Measurements from ENCODE around the gene KIF22. TPM values are rescaled to one million over a fixed set of nuclear protein-coding genes. Genes with fewer than 3 reads are reported as not detected.

KIF22 gene
- total RNA-seq, 1 donor from 2014 or later: 14.3 TPM

DNA sequence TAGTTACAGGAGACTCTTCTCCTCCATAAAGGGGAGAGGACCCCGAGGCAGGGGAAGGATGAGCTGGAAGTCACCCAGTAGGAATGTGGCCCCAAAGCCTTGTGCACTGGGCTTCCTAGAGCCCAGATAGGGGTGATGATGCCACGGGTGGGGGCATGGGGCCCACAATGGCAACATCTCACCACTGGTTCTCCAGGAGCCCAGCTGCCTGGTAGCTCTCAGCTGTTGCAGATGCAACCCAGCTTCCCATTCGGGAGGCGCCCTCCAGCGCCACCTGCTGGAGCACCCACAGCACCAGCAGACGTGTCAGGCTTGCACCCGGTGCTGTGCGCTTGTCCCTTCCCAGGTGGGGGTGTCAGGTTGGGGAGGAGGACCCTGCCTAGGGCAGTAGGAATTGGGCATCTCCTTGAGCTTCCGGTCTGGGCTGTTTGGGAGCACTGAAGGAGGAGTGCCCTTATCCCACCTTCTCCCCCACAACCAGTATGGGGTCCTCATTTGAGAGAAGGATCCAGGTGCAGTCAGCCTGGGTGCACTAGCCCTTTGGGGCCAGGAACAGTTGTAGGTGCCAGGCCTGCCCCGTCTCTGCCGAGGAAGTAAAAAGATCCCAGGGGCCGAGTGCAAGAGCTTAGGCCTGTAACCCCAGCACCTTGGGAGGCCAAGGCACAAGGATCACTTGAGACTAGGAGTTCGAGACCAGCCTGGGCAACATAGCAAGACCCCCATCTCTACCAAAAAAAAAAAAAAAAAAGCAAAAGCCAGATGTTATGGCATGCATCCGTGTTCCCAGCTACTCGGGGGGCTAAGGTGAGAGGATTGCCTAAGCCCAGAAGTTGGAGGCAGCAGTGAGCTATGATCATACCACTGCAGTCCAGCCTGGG, 58.1 kb downstream of the KIF22 start:
- DNase-seq (ENCODE audit: low read depth): no peak
- Histone ChIP-seq H3K27me3 (ENCODE audit: insufficient read depth, low read length) (no peaks in the 10 kb centered on the region), H3K27ac (ENCODE audit: low read depth, low read length) (no peak overlapping the region), H2AFZ (ENCODE audit: low read depth, low read length) (no peak overlapping the region), H3K36me3 (ENCODE audit: insufficient read depth, low read length) (peaks cover 20% of the 10 kb centered on the region), H3K4me1 (ENCODE audit: insufficient read depth, low read length) (no peaks in the 10 kb centered on the region), H4K20me1 (ENCODE audit: insufficient read depth, low read length) (peaks cover 10% of the 10 kb centered on the region), H3K9ac (ENCODE audit: low read length) (no peak overlapping the region), H3K79me2 (ENCODE audit: insufficient read depth, low read length) (no peaks in the 10 kb centered on the region), H3K4me2 (ENCODE audit: low read length) (no peak overlapping the region), H3K4me3 (ENCODE audit: insufficient read depth, low read depth, low read length) (no peak overlapping the region), H3K9me3 (ENCODE audit: insufficient read depth, low read depth, low read length) (no peaks in the 10 kb centered on the region)
- H3K27ac Mint-ChIP-seq (ENCODE audit: unreplicated experiment): peak overlapping the region; percentile 41
- peaks cover 12% of the 10 kb centered on the region for H3K36me3 Mint-ChIP-seq (ENCODE audit: low read depth, unreplicated experiment)
- peaks cover 5% of the 10 kb centered on the region for H3K27me3 Mint-ChIP-seq (ENCODE audit: low read depth, unreplicated experiment)
- H3K4me3 Mint-ChIP-seq (ENCODE audit: unreplicated experiment): no peak overlapping the region
- H3K9me3 Mint-ChIP-seq (ENCODE audit: unreplicated experiment): no peaks in the 10 kb centered on the region
- TF ChIP-seq, protein P1, sequence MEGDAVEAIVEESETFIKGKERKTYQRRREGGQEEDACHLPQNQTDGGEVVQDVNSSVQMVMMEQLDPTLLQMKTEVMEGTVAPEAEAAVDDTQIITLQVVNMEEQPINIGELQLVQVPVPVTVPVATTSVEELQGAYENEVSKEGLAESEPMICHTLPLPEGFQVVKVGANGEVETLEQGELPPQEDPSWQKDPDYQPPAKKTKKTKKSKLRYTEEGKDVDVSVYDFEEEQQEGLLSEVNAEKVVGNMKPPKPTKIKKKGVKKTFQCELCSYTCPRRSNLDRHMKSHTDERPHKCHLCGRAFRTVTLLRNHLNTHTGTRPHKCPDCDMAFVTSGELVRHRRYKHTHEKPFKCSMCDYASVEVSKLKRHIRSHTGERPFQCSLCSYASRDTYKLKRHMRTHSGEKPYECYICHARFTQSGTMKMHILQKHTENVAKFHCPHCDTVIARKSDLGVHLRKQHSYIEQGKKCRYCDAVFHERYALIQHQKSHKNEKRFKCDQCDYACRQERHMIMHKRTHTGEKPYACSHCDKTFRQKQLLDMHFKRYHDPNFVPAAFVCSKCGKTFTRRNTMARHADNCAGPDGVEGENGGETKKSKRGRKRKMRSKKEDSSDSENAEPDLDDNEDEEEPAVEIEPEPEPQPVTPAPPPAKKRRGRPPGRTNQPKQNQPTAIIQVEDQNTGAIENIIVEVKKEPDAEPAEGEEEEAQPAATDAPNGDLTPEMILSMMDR (IDR thresholded peaks at IDR 0.05; ENCODE audit: insufficient read depth, low read depth, low read length): peak; percentile 58
- no peak for TF ChIP-seq EZH2 (IDR thresholded peaks at IDR 0.05; ENCODE audit: insufficient read depth, low read length)
- H3K4me1 Mint-ChIP-seq (ENCODE audit: low read depth, unreplicated experiment): peaks cover 5% of the 10 kb centered on the region
- FAIRE-seq: no peak

DNA sequence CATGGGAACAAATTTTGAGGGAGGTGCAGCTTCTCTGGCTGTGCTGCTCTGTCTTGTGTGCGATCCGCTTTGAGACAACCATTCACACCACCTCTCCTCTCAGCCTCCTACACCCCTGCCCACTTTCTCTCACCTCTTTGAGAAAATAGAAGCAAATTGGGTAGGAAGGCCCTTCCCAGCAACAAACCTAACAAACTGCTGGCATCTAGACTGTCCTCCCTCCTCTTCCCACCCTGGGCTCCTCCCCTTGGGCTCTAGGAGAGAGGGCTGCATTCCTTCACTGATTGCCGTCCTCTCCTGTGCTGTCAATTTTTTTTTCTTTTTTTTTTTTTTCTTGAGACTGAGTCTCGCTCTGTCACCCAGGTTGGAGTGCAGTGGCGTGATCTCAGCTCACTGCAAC, 59.0 kb downstream of the KIF22 start:
- peaks cover 20% of the 10 kb centered on the region for H3K36me3 ChIP-seq (ENCODE audit: insufficient read depth, low read length)
- DNase-seq (ENCODE audit: low read depth): no peak
- no peak overlapping the region for H3K4me2 ChIP-seq (ENCODE audit: low read length)
- H4K20me1 ChIP-seq (ENCODE audit: insufficient read depth, low read length): peaks cover 10% of the 10 kb centered on the region
- no peaks in the 10 kb centered on the region for H3K27me3 ChIP-seq (ENCODE audit: insufficient read depth, low read length)
- H2AFZ ChIP-seq (ENCODE audit: low read depth, low read length): no peak overlapping the region
- H3K4me1 ChIP-seq (ENCODE audit: insufficient read depth, low read length): no peaks in the 10 kb centered on the region
- Mint-ChIP-seq H3K4me1 (ENCODE audit: low read depth, unreplicated experiment) (peaks cover 5% of the 10 kb centered on the region), H3K27ac (ENCODE audit: unreplicated experiment) (no peak overlapping the region), H3K9me3 (ENCODE audit: unreplicated experiment) (no peaks in the 10 kb centered on the region), H3K4me3 (ENCODE audit: unreplicated experiment) (no peak overlapping the region), H3K36me3 (ENCODE audit: low read depth, unreplicated experiment) (peaks cover 9% of the 10 kb centered on the region), H3K27me3 (ENCODE audit: low read depth, unreplicated experiment) (peaks cover 5% of the 10 kb centered on the region)
- no peak overlapping the region for H3K27ac ChIP-seq (ENCODE audit: low read depth, low read length)
- H3K79me2 ChIP-seq (ENCODE audit: insufficient read depth, low read length): no peaks in the 10 kb centered on the region
- FAIRE-seq: no peak
- no peak for TF ChIP-seq EZH2 (IDR thresholded peaks at IDR 0.05; ENCODE audit: insufficient read depth, low read length)
- TF ChIP-seq, protein P1 (IDR thresholded peaks at IDR 0.05; ENCODE audit: insufficient read depth, low read depth, low read length): no peak
- no peak overlapping the region for H3K4me3 ChIP-seq (ENCODE audit: insufficient read depth, low read depth, low read length)
- no peak overlapping the region for H3K9ac ChIP-seq (ENCODE audit: low read length)
- H3K9me3 ChIP-seq (ENCODE audit: insufficient read depth, low read depth, low read length): no peaks in the 10 kb centered on the region

DNA sequence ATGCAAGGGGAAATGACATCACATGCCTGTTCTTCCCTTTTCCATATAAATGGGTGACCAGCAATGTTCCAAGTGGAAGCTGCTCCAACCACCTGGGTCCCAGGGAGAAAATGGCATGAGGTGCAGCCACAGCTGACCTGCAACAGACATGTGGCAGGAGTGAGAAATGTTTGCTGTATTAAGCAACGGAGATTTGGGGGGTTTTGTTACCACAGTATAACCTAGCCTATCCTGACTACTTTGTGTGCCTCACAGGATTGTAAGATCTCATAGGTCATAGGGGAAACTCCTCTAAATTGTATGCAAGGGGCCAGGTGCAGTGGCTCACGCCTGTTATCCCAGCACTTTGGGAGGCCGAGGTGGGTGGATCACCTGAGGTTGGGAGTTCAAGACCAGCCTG, 60.4 kb downstream of the KIF22 start:
- Histone ChIP-seq H3K27me3 (ENCODE audit: insufficient read depth, low read length) (no peaks in the 10 kb centered on the region), H2AFZ (ENCODE audit: low read depth, low read length) (no peak overlapping the region), H3K4me3 (ENCODE audit: insufficient read depth, low read depth, low read length) (no peak overlapping the region), H3K79me2 (ENCODE audit: insufficient read depth, low read length) (no peaks in the 10 kb centered on the region), H3K9me3 (ENCODE audit: insufficient read depth, low read depth, low read length) (no peaks in the 10 kb centered on the region), H3K9ac (ENCODE audit: low read length) (no peak overlapping the region), H4K20me1 (ENCODE audit: insufficient read depth, low read length) (peaks cover 10% of the 10 kb centered on the region), H3K4me2 (ENCODE audit: low read length) (no peak overlapping the region), H3K27ac (ENCODE audit: low read depth, low read length) (no peak overlapping the region), H3K4me1 (ENCODE audit: insufficient read depth, low read length) (no peaks in the 10 kb centered on the region), H3K36me3 (ENCODE audit: insufficient read depth, low read length) (peaks cover 19% of the 10 kb centered on the region)
- Mint-ChIP-seq H3K36me3 (ENCODE audit: low read depth, unreplicated experiment) (peaks cover 7% of the 10 kb centered on the region), H3K9me3 (ENCODE audit: unreplicated experiment) (no peaks in the 10 kb centered on the region), H3K27ac (ENCODE audit: unreplicated experiment) (no peak overlapping the region), H3K27me3 (ENCODE audit: low read depth, unreplicated experiment) (peaks cover 2% of the 10 kb centered on the region), H3K4me3 (ENCODE audit: unreplicated experiment) (no peak overlapping the region), H3K4me1 (ENCODE audit: low read depth, unreplicated experiment) (peaks cover 5% of the 10 kb centered on the region)
- FAIRE-seq: no peak
- TF ChIP-seq, protein P1 (IDR thresholded peaks at IDR 0.05; ENCODE audit: insufficient read depth, low read depth, low read length): no peak
- no peak for TF ChIP-seq EZH2 (IDR thresholded peaks at IDR 0.05; ENCODE audit: insufficient read depth, low read length)
- DNase-seq (ENCODE audit: low read depth): no peak

Measured in astrocyte (in vitro differentiated cells and primary cell).